Suppressor macrophage (primary cell): Measurements from ENCODE around the gene CYB561.
"Not testable (repeated sequence)": the region's sequence is repeated elsewhere in the genome, so short reads cannot be mapped to it uniquely, and the experiment has no call there.

ENCODE experiments used
- DNase-seq, 4 experiments: peaks; one replicate each; pipeline ENCODE4 v3.0.0-alpha.2; 2020 to 2022

Gene CYB561

DNA sequence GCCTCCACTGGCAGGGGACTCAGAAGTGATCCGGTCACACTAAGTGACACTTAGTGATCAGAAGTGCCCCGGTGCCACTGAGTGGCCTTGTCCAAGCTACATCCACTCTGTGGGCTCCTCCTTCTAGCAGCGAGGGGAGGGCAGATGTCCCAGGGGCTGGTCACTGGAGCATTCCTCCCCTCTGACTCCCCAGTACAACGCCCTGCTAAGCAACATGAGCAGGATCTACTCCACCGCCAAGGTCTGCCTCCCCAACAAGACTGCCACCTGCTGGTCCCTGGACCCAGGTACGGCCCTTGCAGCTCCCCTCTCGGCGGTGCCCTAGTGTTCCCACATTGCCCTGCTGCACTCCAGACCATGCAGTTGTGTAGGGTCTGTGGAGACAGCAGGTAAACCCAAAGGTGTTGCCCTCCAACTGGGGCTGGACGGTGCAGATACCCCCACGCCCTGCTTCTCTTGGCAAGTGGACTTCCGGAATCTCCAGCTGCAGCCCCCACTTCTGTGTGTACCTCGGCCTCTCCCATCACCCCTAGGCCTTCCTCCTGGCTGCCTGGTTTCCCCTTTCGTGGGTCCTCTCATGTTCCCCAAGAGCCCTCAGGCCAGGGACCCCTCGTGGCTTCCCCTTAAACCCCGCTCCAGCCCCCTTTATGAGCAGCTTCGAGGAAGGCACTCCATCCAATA is 32.8 kb upstream of the CYB561 start:
- DNase-seq: peak; percentile 79 to 90 (median 85)

DNA sequence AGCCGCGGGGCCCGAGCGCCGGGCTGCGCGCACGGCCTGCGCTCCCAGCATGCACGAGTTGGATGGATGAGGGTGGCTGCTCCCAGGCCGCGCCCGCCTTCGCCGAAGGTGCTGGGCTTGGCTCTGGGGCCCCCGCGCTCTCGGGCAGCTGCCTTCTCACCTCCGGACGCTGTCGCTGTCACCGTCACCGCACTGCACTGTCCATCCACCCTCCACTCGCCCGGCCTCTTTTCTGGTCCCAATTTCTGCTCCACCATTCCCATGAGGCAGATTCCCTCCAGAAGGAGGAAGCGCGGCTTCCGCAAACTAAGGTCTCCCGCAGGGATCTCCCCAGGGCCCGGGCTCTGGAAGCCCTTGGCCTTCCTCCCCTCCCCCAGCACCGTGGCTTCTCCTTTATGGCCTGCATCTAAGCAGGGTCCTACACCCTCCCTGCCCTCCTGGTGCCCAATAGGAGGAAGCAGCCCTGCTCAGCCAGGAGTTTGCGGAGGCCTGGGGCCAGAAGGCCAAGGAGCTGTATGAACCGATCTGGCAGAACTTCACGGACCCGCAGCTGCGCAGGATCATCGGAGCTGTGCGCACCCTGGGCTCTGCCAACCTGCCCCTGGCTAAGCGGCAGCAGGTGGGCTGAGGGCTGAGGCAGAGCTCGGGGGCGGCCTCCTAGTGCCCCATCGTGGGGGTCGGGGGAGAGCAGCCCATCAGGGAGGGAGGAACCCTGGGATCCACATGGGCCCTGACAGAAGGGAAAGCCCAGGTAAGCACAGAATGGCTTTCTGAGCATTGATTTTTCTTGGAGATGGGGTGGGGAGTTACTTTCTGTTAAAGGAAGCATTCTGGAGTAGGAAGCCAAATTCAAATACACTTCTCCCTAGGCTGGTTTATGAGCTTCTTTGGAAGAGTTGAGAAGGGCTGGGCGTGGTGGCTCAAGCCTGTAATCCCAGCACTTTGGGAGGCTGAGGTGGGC is 31.7 kb upstream of the CYB561 start:
- DNase-seq: peak; percentile 61 to 80 (median 71)

DNA sequence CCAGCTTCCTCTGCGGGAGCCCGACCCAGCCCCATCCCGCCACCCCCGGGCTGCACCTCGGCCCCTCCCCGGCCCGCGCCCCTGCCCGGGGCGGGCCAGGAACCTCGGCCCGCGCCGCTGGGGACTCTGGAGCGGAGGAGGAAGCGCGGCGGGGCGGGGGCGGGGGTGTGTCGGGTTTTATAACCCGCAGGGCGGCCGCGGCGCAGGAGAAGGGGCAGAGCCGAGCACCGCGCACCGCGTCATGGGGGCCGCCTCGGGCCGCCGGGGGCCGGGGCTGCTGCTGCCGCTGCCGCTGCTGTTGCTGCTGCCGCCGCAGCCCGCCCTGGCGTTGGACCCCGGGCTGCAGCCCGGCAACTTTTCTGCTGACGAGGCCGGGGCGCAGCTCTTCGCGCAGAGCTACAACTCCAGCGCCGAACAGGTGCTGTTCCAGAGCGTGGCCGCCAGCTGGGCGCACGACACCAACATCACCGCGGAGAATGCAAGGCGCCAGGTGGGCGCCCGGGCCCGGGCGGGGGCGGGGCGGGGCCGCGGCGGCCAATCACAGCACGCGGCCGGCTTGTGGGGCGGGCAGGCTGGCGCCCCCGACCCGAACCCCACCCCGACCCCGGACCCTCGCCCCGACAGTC is 30.9 kb upstream of the CYB561 start, which contains the start of gene ACE:
Gene ACE (plus strand): TSS at position 208 of the 626 bp plus-strand sequence. CDS start 34 bp downstream, at position 242.
- DNase-seq: peak; percentile 42 to 77 (median 53)

DNA sequence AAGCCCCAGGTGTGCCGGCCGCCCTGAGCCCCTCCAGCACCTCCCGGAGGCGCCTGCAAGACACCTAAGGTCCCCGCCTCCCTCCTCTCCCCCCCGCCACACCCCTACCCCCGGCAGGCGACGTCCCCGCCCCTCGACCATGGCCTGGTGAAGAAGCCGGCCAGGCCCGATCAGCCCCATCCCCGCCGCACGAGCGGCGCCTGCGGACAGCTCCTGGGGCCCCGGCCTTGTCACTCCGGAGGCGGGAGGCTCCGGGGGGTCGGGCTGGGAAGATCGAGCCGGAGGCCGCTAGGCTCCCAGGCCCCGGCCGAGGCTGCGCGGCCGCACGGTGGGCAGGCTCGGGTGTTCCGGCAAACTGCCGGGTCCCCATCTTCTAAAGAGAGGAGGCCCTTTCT is 30.4 kb upstream of the CYB561 start:
- DNase-seq: peak in 2 of 4 experiments; percentile 12 to 47

DNA sequence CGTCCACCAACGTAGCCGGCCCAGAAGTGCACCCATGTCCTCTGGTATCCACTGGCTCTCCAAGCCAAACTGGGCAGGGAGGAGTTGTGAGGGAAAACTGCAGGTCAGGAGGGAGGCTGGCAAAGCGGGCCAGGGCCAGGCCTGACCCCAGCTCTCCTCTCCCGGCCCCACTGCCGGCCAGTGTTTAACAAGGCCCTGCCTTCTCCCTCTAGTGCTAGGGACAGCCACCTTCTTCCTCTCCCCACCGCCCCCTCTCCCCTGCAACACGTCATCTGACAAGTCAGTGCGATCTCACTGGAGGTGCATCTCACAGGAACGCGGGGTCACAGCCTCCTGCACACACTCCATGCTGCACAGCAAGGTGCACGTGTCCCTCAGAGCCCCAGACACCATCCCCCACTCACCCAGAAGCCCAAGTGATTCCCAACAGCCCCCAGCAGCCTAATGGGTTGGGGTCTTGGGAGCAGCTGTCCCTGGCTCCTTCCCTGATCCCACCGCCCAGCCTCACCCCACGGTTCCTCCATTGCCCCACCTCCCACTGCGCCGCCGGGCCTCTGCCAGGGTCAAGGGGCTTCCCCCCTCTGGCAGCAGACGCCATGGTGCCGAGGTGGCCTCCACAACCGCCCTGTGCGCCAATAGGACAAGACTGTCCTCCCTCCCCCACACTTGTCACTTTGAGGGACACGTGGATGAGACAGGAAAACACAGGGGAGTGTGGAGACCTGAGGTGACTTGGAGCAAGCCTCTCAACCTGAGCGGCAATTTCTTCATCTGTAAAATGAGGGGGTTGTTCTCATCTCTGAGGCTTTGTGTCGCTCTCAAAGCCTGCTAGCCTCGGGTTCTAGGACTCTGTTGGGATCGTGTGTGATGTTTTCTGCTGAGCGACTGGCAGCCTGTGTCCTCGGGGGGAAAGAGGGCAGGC is 29.6 kb upstream of the CYB561 start:
- no peak for DNase-seq

DNA sequence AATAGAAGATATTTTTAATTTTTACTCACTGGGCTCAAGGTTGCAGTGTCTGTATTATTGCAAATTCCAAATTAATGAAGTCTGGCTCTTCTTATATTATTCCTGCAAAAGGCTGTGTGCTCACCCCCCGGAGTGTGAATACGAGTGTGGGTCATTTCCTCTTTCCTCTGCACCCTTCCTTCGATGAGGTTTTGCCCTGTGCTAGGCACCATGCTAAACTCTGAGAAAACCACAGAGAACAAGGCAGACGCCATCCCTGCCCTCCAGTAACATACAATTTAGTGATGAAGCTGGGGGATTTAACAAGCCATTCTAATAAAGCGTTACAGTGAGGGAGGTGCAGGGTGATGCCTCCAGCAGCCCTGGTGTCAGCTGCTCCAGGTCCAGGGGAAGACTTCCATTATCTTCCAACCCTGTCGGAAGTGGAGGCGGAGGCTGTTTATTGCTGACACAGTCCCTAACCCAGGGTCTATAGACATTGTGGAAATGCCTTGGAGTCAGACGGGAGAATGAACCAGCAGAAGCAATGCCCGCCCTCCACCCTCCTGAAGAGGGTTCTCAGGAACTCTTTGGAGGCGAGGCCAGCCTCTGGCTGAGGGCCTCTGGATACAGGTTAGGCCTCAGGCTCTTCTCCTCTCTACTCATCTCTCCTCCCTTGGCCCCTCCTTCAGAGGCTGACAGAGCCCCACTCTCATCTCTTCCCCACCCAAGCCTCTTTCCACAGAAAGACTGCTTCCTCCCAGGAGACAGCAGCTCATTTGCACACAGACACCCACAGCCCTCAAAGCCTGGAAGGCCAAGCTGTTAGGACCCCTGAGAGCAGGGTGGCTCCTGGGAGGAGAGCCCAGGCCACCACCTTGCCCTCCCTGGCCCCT is 28.7 kb upstream of the CYB561 start:
- DNase-seq: no peak

DNA sequence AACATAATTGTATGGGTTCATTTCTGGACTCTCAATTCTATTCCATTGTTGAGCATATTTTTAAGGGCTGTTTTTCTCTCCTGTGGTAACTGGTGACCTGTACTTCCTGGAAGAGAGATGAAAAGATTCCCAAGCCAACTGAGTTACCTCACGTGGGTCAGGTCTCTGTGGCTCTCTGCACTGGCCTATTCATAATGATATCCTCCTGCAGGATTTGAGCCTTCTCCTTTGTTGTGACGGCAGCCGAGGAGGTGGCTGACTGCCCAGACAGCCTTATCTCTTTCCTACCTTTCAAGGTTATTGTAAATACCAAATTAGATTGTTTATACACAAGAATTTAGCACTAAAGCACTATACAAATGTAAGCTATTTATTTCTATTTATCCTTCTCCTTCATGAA is 28.1 kb upstream of the CYB561 start:
- no peak for DNase-seq

DNA sequence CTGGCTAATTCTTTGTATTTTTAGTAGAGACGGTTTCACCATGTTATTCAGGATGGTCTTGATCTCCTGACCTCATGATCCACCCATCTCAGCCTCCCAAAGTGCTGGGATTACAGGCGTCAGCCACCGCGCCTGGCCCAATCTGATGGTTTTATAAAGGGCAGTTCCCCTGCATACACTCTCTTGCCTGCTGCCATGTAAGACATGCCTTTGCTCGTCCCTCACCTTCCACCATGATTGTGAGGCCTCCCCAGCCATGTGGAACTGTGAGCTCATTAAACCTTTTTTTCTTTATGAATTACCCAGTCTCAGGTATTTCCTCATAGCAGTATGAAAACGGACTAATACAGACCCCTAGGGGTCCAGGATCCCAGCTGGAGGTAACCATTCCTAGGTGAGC is 22.0 kb upstream of the CYB561 start:
- not testable (repeated sequence) for DNase-seq

DNA sequence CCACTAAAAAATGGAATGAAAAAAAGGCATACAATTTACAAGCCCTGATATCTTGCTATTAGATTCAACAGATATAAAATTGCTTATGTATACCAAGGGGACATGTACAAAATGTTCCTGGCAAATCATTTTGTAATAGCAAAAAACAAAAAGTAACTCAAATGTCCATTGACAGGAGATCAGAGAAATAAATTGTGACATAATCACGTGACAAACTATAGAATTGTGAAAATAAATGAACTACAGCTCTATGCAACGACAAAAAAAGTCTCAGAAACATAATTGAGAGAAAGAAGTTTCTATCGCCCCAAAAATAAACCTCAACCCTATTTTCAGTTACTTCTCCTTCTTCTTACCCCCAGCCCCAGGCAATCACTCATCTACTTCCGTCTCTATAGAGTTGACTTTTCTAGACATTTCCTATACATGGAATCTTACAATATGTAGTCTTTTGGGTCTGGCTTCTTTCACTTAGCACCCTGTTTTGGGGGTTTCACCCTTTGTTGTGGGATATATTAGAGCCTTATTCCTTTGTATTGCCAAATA is 18.7 kb upstream of the CYB561 start:
- DNase-seq: peak in 2 of 4 experiments; percentile 51 to 59

DNA sequence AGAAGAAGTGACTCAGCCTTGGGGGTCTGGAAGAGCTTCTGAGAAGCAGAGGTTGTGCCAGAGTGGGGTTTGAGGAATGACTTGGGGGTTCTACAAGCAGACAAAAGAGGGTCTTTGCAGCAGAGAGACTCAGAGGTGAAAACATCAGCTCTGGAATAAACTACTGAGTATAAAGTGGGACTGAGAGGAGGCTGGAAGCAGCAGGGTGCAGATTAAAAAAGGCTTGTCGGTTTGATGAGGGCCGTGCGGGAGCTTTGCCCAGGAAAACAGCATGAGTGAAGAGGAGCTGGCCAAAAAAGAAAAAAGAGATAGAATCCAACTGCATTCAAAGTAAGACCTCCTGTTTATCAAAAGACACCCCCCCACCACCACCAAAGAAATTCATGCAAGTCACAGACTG is 17.7 kb upstream of the CYB561 start:
- DNase-seq: no peak

DNA sequence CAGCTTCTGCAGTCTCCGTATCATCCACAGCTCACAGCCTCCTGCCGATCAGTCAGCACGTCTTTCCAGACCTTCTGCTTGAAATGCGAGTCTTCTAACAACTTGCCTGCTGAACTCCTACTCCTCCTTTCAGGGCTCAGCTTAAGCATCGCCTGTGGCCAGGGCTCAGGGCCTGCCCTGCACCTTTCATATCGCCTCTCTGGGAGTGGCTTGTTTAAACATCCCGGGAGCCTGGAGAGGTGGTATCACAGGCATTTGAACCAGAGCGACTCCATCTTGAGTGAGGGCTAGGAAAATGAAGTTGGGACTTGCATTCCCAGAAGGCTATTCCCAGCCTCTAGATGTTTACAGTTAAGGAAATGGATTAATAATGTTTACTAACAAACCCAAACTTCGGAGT is 13.9 kb upstream of the CYB561 start:
- no peak for DNase-seq

DNA sequence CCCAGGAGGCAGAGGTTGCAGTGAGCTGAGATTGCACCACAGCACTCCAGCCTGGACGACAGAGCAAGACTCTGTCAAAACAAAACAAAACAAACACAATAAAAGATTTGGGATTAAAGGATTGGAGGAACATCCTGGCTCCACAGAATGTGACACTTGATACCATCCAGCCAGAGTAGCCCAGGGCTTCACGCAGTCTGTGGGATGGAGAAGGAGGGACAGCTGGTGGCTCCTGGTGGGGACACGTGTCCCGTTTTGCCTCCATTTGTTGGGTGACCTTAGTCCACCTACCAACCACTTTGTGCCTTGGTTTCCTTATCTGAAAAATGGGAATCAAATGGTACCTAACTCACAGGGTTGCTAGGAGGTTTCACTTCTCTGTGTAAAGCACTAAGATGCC is 12.4 kb upstream of the CYB561 start:
- DNase-seq: no peak

DNA sequence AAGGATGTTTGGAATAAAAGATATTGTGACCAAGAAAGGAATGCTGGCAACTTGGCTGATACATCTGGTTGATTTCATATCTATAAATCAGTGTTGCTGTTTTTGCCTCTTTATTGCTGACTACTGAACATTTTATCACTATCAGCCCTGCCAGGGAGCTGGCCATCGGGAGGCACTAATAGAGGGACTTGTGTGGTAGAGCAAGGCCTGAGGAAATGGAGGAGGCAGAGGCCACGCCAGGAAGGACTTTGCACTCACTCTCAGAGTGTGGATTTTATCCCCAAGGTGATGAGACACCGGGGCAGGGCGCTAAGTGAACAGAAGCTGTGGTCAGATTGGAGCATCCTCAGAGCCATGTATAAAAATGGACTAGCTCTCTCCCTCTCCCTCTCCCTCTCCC is 9.3 kb upstream of the CYB561 start:
- no peak for DNase-seq

DNA sequence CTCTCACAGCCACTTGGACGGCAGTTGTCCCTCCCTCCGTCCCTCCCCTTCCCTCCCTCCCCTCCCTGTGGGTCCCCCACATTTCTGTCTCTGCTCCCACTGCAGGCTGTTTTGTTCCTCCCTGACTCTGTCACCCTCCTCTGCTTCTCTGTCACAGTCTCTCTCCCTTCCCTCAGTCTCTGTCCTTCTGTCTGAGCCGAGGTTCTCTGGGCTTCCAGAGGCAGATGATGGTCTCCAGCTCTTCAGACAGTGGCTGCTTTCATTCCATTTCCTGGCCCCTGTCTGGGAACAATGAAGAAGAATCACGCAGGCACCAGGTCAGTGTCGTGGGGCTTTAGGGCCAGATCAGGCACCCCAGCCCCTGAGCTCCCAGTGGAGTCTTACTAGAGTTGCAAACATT is 8.8 kb upstream of the CYB561 start:
- no peak for DNase-seq

DNA sequence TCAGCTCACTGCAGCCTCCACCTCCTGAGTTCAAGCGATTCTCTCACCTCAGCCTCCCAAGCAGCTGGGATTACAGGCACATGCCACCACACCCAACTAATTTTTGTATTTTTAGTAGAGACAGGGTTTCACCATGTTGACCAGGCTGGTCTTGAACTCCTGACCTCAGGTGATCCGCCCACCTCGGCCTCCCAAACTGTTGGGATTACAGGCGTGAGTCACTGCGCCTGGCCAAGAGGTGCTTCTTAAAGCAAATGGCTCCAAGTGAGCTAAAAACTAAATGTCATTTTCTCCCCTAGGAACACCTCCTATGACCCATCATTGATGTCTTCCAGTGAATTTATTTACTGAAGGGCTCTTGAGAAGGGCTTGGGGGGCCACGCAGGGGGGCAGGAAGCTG is 8.3 kb upstream of the CYB561 start:
- not testable (repeated sequence) for DNase-seq

DNA sequence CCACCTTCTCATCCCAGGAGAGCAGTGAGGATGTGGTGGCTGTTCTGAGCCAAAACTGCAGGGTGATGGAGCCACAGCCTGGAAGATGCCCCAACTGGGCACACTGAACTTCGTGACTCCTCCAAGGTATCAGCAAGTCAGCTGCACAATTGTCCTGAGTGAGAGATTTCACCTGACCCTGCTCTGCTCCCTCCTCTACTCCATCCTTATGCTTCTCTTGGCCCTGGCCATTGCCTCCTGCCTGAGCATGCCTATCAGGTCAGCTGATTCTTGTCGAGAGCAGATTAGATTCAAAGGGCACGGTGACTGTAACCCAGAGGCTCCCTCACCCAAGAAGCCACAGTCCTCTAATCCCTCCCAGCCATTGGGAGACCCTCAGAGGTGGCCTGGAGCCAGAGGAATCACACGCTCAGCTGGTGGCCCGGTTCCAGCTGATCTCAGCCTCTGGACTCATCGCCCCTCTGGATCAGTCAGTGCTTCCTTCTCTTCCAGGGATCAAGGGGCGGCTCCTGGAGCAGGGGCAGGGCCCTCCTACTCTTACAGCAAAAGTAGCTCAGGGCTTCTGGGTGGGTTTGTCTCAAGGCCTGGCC is 7.0 kb upstream of the CYB561 start:
- DNase-seq: no peak

DNA sequence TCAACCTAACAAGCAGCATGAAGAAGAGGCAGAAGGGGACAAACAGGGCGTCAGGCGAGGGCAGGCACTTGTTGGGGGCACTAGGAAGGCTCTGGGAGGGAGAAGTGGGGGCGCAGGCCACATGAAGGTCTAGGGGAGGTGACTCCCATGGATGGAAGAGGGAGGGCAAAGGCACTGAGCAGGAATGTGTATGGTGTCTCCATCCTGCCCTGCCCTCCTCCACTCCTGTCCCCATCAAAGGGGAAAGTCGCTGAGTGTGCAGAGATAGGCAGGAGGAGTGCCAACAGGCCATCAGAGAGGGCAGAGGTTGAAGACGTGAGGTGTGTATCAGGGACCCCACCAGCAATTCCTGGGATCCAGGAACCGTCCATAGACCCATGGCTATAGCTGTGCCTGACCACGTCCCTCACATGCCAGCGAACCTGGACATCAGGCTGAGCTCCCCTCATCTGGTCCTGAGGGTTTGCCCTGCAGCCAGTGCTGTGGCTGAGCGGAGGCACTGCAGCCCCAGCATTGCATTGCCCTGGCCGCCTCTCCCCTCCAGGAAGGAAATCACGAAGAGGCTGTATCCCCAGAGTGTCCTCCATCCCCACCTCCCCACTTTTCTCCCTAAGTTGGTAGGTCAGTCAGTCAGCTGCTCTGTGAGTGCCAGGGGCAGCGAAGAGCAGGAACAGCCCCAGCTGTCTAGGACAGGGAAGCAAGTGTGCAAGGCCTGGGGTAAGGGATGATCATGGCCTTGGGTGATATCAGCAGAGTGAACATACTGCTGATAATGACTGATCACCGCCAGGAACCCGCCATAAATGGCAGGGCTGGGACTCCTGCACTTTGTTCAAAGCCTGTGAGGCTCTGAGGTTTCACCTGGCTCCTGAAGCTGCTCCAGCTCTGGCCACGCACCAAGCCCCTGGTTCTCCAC is 6.2 kb upstream of the CYB561 start:
- no peak for DNase-seq

DNA sequence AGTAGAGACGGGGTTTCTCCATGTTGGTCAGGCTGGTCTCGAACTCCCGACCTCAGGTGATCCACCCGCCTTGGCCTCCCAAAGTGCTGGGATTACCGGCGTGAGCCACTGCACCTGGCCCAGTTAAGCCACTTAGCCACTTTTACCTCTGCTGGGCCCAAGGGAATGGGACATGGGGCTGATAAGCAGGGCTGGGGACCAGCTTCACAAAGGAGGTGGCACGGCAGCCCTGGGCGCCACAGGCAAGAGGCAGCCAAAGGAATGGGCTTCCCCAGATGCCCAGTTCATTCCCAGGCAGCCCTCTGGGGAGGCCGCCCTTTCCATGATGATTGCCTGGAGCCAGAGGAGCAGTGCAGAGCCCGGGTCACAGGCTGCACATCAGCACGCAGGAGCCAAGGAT is 5.0 kb upstream of the CYB561 start:
- no peak for DNase-seq

DNA sequence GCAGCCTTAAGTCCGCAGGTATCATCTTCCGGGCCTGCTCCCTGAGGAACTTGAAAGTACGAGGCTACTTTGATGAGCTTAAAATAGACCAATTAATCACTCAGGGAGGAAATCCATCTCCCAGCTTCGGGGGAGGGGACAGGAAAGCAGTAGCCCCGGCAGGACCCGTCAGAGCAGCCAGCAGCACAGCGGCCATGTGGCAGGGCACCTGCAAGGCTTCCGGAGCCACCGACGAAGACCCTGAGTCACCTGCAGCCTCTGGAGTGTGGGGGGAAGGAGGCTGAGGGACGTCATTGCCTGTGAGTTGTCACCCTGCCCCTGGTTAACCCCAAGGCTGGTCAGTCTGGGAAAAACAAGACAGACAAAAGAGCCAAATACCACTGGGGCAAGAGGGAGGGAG is 4.4 kb upstream of the CYB561 start:
- peak in 1 of 4 experiments; percentile 47 for DNase-seq
